ENCODE measurements around the gene PIGN. TPM values are rescaled to one million over a fixed set of nuclear protein-coding genes. Genes with fewer than 3 reads are reported as not detected.
"Not testable (repeated sequence)": the region's sequence is repeated elsewhere in the genome, so short reads cannot be mapped to it uniquely, and the experiment has no call there.

PIGN gene
- total and polyA plus RNA-seq, 2 donors (not counting 1 experiment from before 2014, with no cell fraction given), result 2.7 to 37.3 TPM

- ATAC-seq (ENCODE audit: low read depth); H3K27ac ChIP-seq (ENCODE audit: low read length in 2 of 2); DNase-seq; H3K4me2 ChIP-seq (replicated peaks; ENCODE audit: low read depth, low read length, poor library complexity, severe bottlenecking); H4K20me1 ChIP-seq (ENCODE audit: control insufficient read depth, insufficient read depth, low read length, poor library complexity, severe bottlenecking); H3K36me3 ChIP-seq (replicated peaks in 1 of 2; ENCODE audit: control extremely low read depth in 1 of 2, control insufficient read depth in 1 of 2, extremely low read depth in 1 of 2, insufficient read depth in 2 of 2, low read length in 1 of 2); H3K4me3 ChIP-seq (ENCODE audit: control extremely low read depth in 1 of 5, extremely low read depth in 1 of 5, insufficient read depth in 1 of 5, low read depth in 2 of 5, low read length in 4 of 5); intact Hi-C loops (cut with micrococcal nuclease); POLR2A ChIA-PET; H3K9me3 Mint-ChIP-seq (ENCODE audit: insufficient read depth); H3K79me2 ChIP-seq (ENCODE audit: control insufficient read depth, insufficient read depth, low read length); H3K27ac Mint-ChIP-seq; H3K4me1 Mint-ChIP-seq; H3K9ac ChIP-seq (ENCODE audit: low read length); H3K4me3 Mint-ChIP-seq; H3K9me3 ChIP-seq (ENCODE audit: control extremely low read depth in 1 of 3, control insufficient read depth in 2 of 3, insufficient read depth in 1 of 3, low read length in 2 of 3); H2AFZ ChIP-seq (ENCODE audit: insufficient read depth, low read depth, low read length, poor library complexity, severe bottlenecking); H3K27me3 ChIP-seq (replicated peaks in 1 of 4; ENCODE audit: control extremely low read depth in 1 of 4, control insufficient read depth in 3 of 4, insufficient read depth in 4 of 4, low read length in 3 of 4); H3K4me1 ChIP-seq (ENCODE audit: control insufficient read depth in 2 of 2, insufficient read depth in 2 of 2, low read length in 2 of 2): not testable (repeated sequence)
- CTCF ChIA-PET, result interaction anchor here (0.6 kb wide), 1 partner anchor 151 kb away, joined by 3 read pairs; no protein-coding TSS in a partner anchor
- peaks cover 20% of the 10 kb centered on the region for H3K27me3 Mint-ChIP-seq
- 86% methylated on average over 2 of the region's 3 CpGs for WGBS (ENCODE audit: insufficient coverage)
Observed at GRCh38 chr18:62034286-62034685, 152.6 kb downstream of the PIGN start.

DNA sequence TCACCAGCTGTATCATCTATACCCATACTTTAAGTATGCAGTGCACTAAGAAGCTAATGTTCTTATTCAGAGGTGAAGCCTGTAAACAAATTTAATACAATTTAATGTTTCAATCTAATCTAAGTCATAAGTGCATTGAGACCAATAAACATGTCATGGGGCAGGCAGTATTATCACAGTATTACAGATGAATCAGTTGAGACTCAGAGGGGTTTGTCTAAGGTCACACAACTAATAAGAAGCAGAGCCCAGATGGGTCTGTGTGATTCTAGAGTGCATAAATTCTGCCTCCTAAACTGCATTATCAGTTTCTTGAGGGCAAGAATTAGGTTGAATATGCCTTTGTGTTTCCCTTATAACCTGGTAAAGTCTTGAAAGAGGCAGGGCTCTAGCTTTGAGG, 153.1 kb downstream of the PIGN start:
- no peak overlapping the region for H3K4me2 ChIP-seq (replicated peaks; ENCODE audit: low read depth, low read length, poor library complexity, severe bottlenecking)
- no peaks in the 10 kb centered on the region for H3K4me1 ChIP-seq (ENCODE audit: control insufficient read depth in 2 of 2, insufficient read depth in 2 of 2, low read length in 2 of 2)
- H2AFZ ChIP-seq (ENCODE audit: insufficient read depth, low read depth, low read length, poor library complexity, severe bottlenecking), result no peak overlapping the region
- H3K27ac Mint-ChIP-seq, result no peak overlapping the region
- H3K27me3 ChIP-seq (replicated peaks in 1 of 4; ENCODE audit: control extremely low read depth in 1 of 4, control insufficient read depth in 3 of 4, insufficient read depth in 4 of 4, low read length in 3 of 4), result peaks cover 0 to 2% (median 0%) of the 10 kb centered on the region in 4 experiments
- intact Hi-C loops (cut with micrococcal nuclease), result no loop called here
- H3K4me3 ChIP-seq (ENCODE audit: control extremely low read depth in 1 of 5, extremely low read depth in 1 of 5, insufficient read depth in 1 of 5, low read depth in 2 of 5, low read length in 4 of 5), result no peak overlapping the region
- POLR2A ChIA-PET, result no interaction called here
- H3K79me2 ChIP-seq (ENCODE audit: control insufficient read depth, insufficient read depth, low read length), result no peaks in the 10 kb centered on the region
- H3K4me3 Mint-ChIP-seq, result no peak overlapping the region
- H3K4me1 Mint-ChIP-seq, result no peaks in the 10 kb centered on the region
- ATAC-seq (ENCODE audit: low read depth) (no peak), DNase-seq (no peak)
- TF ChIP-seq CTCF (IDR thresholded peaks at IDR 0.05), result no peak
- no peak for TF ChIP-seq EZH2 (IDR thresholded peaks at IDR 0.05; ENCODE audit: borderline replicate concordance, insufficient read depth, low read depth, low read length, poor library complexity, severe bottlenecking)
- H4K20me1 ChIP-seq (ENCODE audit: control insufficient read depth, insufficient read depth, low read length, poor library complexity, severe bottlenecking), result no peaks in the 10 kb centered on the region
- H3K9me3 Mint-ChIP-seq (ENCODE audit: insufficient read depth), result no peaks in the 10 kb centered on the region
- no peaks in the 10 kb centered on the region for H3K9me3 ChIP-seq (ENCODE audit: control extremely low read depth in 1 of 3, control insufficient read depth in 2 of 3, insufficient read depth in 1 of 3, low read length in 2 of 3)
- peaks cover 23% of the 10 kb centered on the region for H3K27me3 Mint-ChIP-seq
- H3K27ac ChIP-seq (ENCODE audit: low read length in 2 of 2), result no peak overlapping the region
- no peak overlapping the region for H3K9ac ChIP-seq (ENCODE audit: low read length)
- H3K36me3 ChIP-seq (replicated peaks in 1 of 2; ENCODE audit: control extremely low read depth in 1 of 2, control insufficient read depth in 1 of 2, extremely low read depth in 1 of 2, insufficient read depth in 2 of 2, low read length in 1 of 2), result no peaks in the 10 kb centered on the region
- CTCF ChIA-PET, result no interaction called here

Measured in B cell (primary cell).